Measurements from ENCODE around the gene WSCD1.

Gene WSCD1

GRCh38 chr17:6071528-6072065 is 1.4 kb downstream of the WSCD1 start:
- TF ChIP-seq, protein P1, sequence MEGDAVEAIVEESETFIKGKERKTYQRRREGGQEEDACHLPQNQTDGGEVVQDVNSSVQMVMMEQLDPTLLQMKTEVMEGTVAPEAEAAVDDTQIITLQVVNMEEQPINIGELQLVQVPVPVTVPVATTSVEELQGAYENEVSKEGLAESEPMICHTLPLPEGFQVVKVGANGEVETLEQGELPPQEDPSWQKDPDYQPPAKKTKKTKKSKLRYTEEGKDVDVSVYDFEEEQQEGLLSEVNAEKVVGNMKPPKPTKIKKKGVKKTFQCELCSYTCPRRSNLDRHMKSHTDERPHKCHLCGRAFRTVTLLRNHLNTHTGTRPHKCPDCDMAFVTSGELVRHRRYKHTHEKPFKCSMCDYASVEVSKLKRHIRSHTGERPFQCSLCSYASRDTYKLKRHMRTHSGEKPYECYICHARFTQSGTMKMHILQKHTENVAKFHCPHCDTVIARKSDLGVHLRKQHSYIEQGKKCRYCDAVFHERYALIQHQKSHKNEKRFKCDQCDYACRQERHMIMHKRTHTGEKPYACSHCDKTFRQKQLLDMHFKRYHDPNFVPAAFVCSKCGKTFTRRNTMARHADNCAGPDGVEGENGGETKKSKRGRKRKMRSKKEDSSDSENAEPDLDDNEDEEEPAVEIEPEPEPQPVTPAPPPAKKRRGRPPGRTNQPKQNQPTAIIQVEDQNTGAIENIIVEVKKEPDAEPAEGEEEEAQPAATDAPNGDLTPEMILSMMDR (IDR thresholded peaks at IDR 0.05; ENCODE audit: insufficient read depth, low read length, missing control alignments): no peak
- no peak for DNase-seq (ENCODE audit: low read depth, low spot score)
- ChIA-PET POLR2A (no interaction called here), CTCF (no interaction called here)
- H3K4me3 ChIP-seq (ENCODE audit: low read depth, low read length): no peak overlapping the region

- TF ChIP-seq, protein P1 (IDR thresholded peaks at IDR 0.05; ENCODE audit: insufficient read depth, low read length, missing control alignments): no peak
- ChIA-PET CTCF (no interaction called here), POLR2A (no interaction called here)
- H3K4me3 ChIP-seq (ENCODE audit: low read depth, low read length): no peak overlapping the region
- DNase-seq (ENCODE audit: low read depth, low spot score): no peak
These were observed 2.0 kb downstream of the WSCD1 start for GRCh38 chr17:6072157-6072556.

DNA sequence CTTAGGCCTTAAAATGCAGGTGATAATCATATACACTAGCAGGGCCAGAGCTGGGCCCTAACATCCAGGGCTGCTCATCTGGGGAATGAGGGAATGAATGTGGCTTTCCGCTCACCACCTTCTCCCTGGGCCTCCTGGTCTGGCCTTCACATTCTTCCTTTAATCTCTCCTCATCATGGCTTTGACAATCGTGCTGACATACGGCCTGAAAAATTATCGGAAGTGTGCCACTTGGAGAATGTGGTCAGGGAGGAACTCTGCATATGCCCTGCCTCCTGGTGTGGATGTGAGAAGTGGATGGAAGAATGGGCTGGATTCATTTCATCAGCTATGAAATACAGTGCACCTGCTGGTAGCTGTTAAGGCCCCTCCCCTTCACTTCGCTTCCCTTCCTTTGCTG is 2.4 kb downstream of the WSCD1 start:
- H3K4me3 ChIP-seq (ENCODE audit: low read depth, low read length): no peak overlapping the region
- TF ChIP-seq, protein P1 (IDR thresholded peaks at IDR 0.05; ENCODE audit: insufficient read depth, low read length, missing control alignments): no peak
- DNase-seq (ENCODE audit: low read depth, low spot score): no peak
- ChIA-PET POLR2A (no interaction called here), CTCF (no interaction called here)

DNA sequence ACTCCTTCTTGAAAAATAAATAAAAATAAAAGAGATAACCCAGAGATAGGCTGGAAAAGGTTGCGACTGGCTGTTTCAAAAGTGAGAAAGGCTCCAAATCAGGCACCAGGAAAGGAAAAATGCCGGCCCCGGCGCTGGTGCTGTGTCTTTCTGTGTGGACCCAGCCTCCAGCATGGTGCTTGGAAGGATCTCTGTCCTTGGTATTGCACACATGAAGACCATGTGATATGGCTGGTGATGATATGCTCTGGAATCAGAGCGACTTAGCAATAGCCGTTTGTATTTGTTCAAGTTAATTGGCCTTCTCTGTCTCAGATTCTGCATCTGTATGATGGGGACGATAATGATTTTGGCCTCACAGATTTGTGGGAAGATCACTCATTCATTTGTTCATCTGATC is 3.4 kb downstream of the WSCD1 start:
- ChIA-PET POLR2A (no interaction called here), CTCF (no interaction called here)
- no peak for DNase-seq (ENCODE audit: low read depth, low spot score)
- no peak overlapping the region for H3K4me3 ChIP-seq (ENCODE audit: low read depth, low read length)
- TF ChIP-seq, protein P1 (IDR thresholded peaks at IDR 0.05; ENCODE audit: insufficient read depth, low read length, missing control alignments): no peak

- ChIA-PET POLR2A (no interaction called here), CTCF (no interaction called here)
- no peak overlapping the region for H3K4me3 ChIP-seq (ENCODE audit: low read depth, low read length)
- TF ChIP-seq, protein P1 (IDR thresholded peaks at IDR 0.05; ENCODE audit: insufficient read depth, low read length, missing control alignments): no peak
- DNase-seq (ENCODE audit: low read depth, low spot score): no peak
These were observed 4.9 kb downstream of the WSCD1 start for GRCh38 chr17:6075050-6075449.

DNA sequence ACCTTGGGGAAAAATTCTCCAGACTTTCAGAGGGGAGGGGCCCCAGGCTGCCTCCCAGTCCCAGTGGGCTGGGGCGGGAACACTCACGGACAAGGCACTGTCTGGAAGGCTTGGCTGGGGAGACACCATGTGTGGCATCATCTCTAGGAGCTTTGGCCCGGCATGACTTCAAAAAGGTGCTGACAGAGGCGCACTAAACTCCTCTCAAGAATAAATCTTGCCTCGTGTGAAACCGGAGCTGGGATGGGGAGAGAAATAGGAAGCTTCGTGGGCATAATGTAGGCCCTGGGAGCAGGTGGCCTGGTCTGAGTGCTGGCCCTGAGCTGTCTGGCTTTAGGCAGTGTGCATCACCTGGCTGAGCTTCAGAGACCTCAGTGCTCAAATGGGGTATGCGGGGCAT is 5.7 kb downstream of the WSCD1 start:
- no peak for DNase-seq (ENCODE audit: low read depth, low spot score)
- TF ChIP-seq, protein P1 (IDR thresholded peaks at IDR 0.05; ENCODE audit: insufficient read depth, low read length, missing control alignments): no peak
- ChIA-PET CTCF (no interaction called here), POLR2A (no interaction called here)
- H3K4me3 ChIP-seq (ENCODE audit: low read depth, low read length): no peak overlapping the region

Data from AG04449 (cell line).